Stimulated activated naive CD8-positive, alpha-beta T cell treated with anti-CD3 and anti-CD28 coated beads, Interleukin-15, amount 100 ng/mL, for 72 hours (primary cell): ENCODE data around the gene OR2A12.
"Not testable (repeated sequence)": the region's sequence is repeated elsewhere in the genome, so short reads cannot be mapped to it uniquely, and the experiment has no call there.

Source experiments
- ATAC-seq: fragments of 150-1000 bp; cut with Tn5 transposase; 2 replicates; pipeline ENCODE4 v1.10.0; 2021; ENCODE audit warnings: mild to moderate bottlenecking, moderate library complexity
- DNase-seq, 2 donors: peaks; one replicate each; pipeline ENCODE4 v3.0.0; 2021 to 2022
- H3K27ac Mint-ChIP-seq, 2 donors: one replicate each; pipeline ENCODE4 v1.8.0; 2022; ENCODE audit warnings: mild to moderate bottlenecking in 2 of 2, mixed read lengths in 2 of 2, moderate library complexity in 2 of 2
- H3K27me3 Mint-ChIP-seq: one replicate; pipeline ENCODE4 v1.8.0; 2022; ENCODE audit warnings: mixed read lengths
- H3K4me1 Mint-ChIP-seq: one replicate; pipeline ENCODE4 v1.8.0; 2022; ENCODE audit warnings: mild to moderate bottlenecking, mixed read lengths
- H3K4me3 Mint-ChIP-seq, 2 donors: one replicate each; pipeline ENCODE4 v1.8.0; 2022; ENCODE audit warnings: mild to moderate bottlenecking in 2 of 2, mixed read lengths in 2 of 2, moderate library complexity in 1 of 2
- H3K9me3 Mint-ChIP-seq, 2 donors: one replicate each; pipeline ENCODE4 v1.8.0; 2022; ENCODE audit warnings: mixed read lengths in 2 of 2

Gene OR2A12

GRCh38 chr7:144085978-144086377, at the start of gene OR2A12:
Gene OR2A12, plus strand, starts transcription at chr7:144086278. Its CDS starts 8,830 bp downstream, at chr7:144095108.
- Mint-ChIP-seq H3K9me3 (no peaks in the 10 kb centered on the region), H3K4me1 (no peaks in the 10 kb centered on the region), H3K27me3 (peaks cover 14% of the 10 kb centered on the region), H3K4me3 (no peak within 1 kb of the TSS), H3K27ac (no peak within 1 kb of the TSS)
- ATAC-seq: no peak
- DNase-seq: no peak

- H3K4me3 Mint-ChIP-seq: no peak overlapping the region
- DNase-seq (no peak), ATAC-seq (no peak)
- peak overlapping the region in 1 of 2 donors; percentile 29 for H3K27ac Mint-ChIP-seq
- H3K4me1 Mint-ChIP-seq: no peaks in the 10 kb centered on the region
- H3K27me3 Mint-ChIP-seq: peaks cover 24% of the 10 kb centered on the region
- no peaks in the 10 kb centered on the region for H3K9me3 Mint-ChIP-seq
Observed at GRCh38 chr7:144036302-144036885, 49.7 kb upstream of the OR2A12 start.

- no peak overlapping the region for H3K27ac Mint-ChIP-seq
- ATAC-seq (no peak), DNase-seq (no peak)
- H3K4me1 Mint-ChIP-seq: no peaks in the 10 kb centered on the region
- no peak overlapping the region for H3K4me3 Mint-ChIP-seq
- peaks cover 21% of the 10 kb centered on the region for H3K27me3 Mint-ChIP-seq
- H3K9me3 Mint-ChIP-seq: no peaks in the 10 kb centered on the region
Observed at GRCh38 chr7:144037414-144038035, 48.6 kb upstream of the OR2A12 start.

GRCh38 chr7:144038887-144039286, 47.2 kb upstream of the OR2A12 start:
- Mint-ChIP-seq H3K9me3 (no peaks in the 10 kb centered on the region), H3K27me3 (peaks cover 11% of the 10 kb centered on the region), H3K4me3 (no peak overlapping the region), H3K4me1 (no peaks in the 10 kb centered on the region), H3K27ac (no peak overlapping the region)
- DNase-seq (no peak), ATAC-seq (no peak)

- Mint-ChIP-seq H3K27ac (no peak within 1 kb of the TSS), H3K9me3 (no peaks in the 10 kb centered on the region), H3K4me3 (no peak within 1 kb of the TSS), H3K27me3 (peaks cover 22% of the 10 kb centered on the region), H3K4me1 (no peaks in the 10 kb centered on the region)
- DNase-seq (no peak), ATAC-seq (no peak)
Observed at GRCh38 chr7:144048648-144049047, 37.4 kb upstream of the OR2A12 start, which contains the start of gene OR2A5. Gene OR2A5, plus strand, starts transcription at chr7:144048948. Its CDS starts 1,454 bp downstream, at chr7:144050402.

- Mint-ChIP-seq H3K4me1 (no peaks in the 10 kb centered on the region), H3K27me3 (peaks cover 22% of the 10 kb centered on the region), H3K4me3 (no peak overlapping the region), H3K9me3 (no peaks in the 10 kb centered on the region), H3K27ac (no peak overlapping the region)
- no peak for DNase-seq
- no peak for ATAC-seq
Observed at GRCh38 chr7:144049491-144049890, 36.6 kb upstream of the OR2A12 start.

GRCh38 chr7:144050093-144050492, 36.0 kb upstream of the OR2A12 start:
- Mint-ChIP-seq H3K27me3 (peaks cover 22% of the 10 kb centered on the region), H3K4me3 (no peak overlapping the region), H3K27ac (no peak overlapping the region), H3K9me3 (no peaks in the 10 kb centered on the region), H3K4me1 (no peaks in the 10 kb centered on the region)
- ATAC-seq: no peak
- DNase-seq: no peak

GRCh38 chr7:144050884-144051283, 35.2 kb upstream of the OR2A12 start:
- DNase-seq, H3K9me3 Mint-ChIP-seq, H3K4me3 Mint-ChIP-seq, H3K27ac Mint-ChIP-seq, H3K4me1 Mint-ChIP-seq, ATAC-seq: not testable (repeated sequence)
- peaks cover 28% of the 10 kb centered on the region for H3K27me3 Mint-ChIP-seq

- no peak for DNase-seq
- ATAC-seq: no peak
- Mint-ChIP-seq H3K9me3 (no peaks in the 10 kb centered on the region), H3K4me3 (no peak overlapping the region), H3K27me3 (peaks cover 24% of the 10 kb centered on the region), H3K27ac (no peak overlapping the region), H3K4me1 (no peaks in the 10 kb centered on the region)
Observed at GRCh38 chr7:144057954-144058353, 28.1 kb upstream of the OR2A12 start.

- no peaks in the 10 kb centered on the region for H3K9me3 Mint-ChIP-seq
- H3K27ac Mint-ChIP-seq: no peak overlapping the region
- DNase-seq (no peak), ATAC-seq (no peak)
- H3K4me1 Mint-ChIP-seq: no peaks in the 10 kb centered on the region
- peaks cover 27% of the 10 kb centered on the region for H3K27me3 Mint-ChIP-seq
- no peak overlapping the region for H3K4me3 Mint-ChIP-seq
Observed at GRCh38 chr7:144063710-144064109, 22.4 kb upstream of the OR2A12 start.

- Mint-ChIP-seq H3K27me3 (peaks cover 11% of the 10 kb centered on the region), H3K27ac (no peak within 1 kb of the TSS), H3K9me3 (no peaks in the 10 kb centered on the region), H3K4me1 (no peaks in the 10 kb centered on the region), H3K4me3 (no peak within 1 kb of the TSS)
- DNase-seq: no peak
- no peak for ATAC-seq
Observed at GRCh38 chr7:144069511-144069910, 16.6 kb upstream of the OR2A12 start, which contains the start of gene OR2A25. Gene OR2A25, plus strand, starts transcription at chr7:144069811. Its CDS starts 4,409 bp downstream, at chr7:144074220.

- DNase-seq (no peak), ATAC-seq (no peak)
- H3K27me3 Mint-ChIP-seq: peaks cover 15% of the 10 kb centered on the region
- H3K4me1 Mint-ChIP-seq: no peaks in the 10 kb centered on the region
- H3K9me3 Mint-ChIP-seq: no peaks in the 10 kb centered on the region
- no peak overlapping the region for H3K27ac Mint-ChIP-seq
- H3K4me3 Mint-ChIP-seq: no peak overlapping the region
Observed at GRCh38 chr7:144069953-144070352, 16.1 kb upstream of the OR2A12 start.

GRCh38 chr7:144074374-144074773, 11.7 kb upstream of the OR2A12 start:
- Mint-ChIP-seq H3K9me3 (no peaks in the 10 kb centered on the region), H3K27ac (peak overlapping the region in 1 of 2 donors; percentile 62), H3K4me3 (no peak overlapping the region), H3K4me1 (no peaks in the 10 kb centered on the region), H3K27me3 (peaks cover 9% of the 10 kb centered on the region)
- DNase-seq (no peak), ATAC-seq (no peak)

GRCh38 chr7:144086730-144087129, 652 bp downstream of the OR2A12 start:
- no peak overlapping the region for H3K4me3 Mint-ChIP-seq

GRCh38 chr7:144087230-144087629, 1.2 kb downstream of the OR2A12 start:
- H3K27me3 Mint-ChIP-seq: peaks cover 21% of the 10 kb centered on the region
- H3K27ac Mint-ChIP-seq: no peak overlapping the region
- no peaks in the 10 kb centered on the region for H3K9me3 Mint-ChIP-seq
- H3K4me3 Mint-ChIP-seq: no peak overlapping the region
- no peaks in the 10 kb centered on the region for H3K4me1 Mint-ChIP-seq
- DNase-seq (no peak), ATAC-seq (no peak)

More at GRCh38 chr7:144086730-144087129, 652 bp downstream of the OR2A12 start:
- no peaks in the 10 kb centered on the region for H3K9me3 Mint-ChIP-seq
- no peak overlapping the region for H3K27ac Mint-ChIP-seq
- DNase-seq (no peak), ATAC-seq (no peak)
- H3K27me3 Mint-ChIP-seq: peaks cover 21% of the 10 kb centered on the region
- no peaks in the 10 kb centered on the region for H3K4me1 Mint-ChIP-seq

- Mint-ChIP-seq H3K4me1 (no peaks in the 10 kb centered on the region), H3K27me3 (peaks cover 21% of the 10 kb centered on the region), H3K4me3 (no peak overlapping the region), H3K27ac (no peak overlapping the region), H3K9me3 (no peaks in the 10 kb centered on the region)
- no peak for DNase-seq
- ATAC-seq: no peak
Observed at GRCh38 chr7:144090667-144091066, 4.6 kb downstream of the OR2A12 start.
